Myocyte (in vitro differentiated cells): ENCODE measurements around the gene NF2. TPM values are rescaled to one million over a fixed set of nuclear protein-coding genes. Genes with fewer than 3 reads are reported as not detected.

Experiments used
- DNase-seq: peaks from one replicate; pipeline ENCODE4 v3.0.0-alpha.2; 2012; ENCODE audit warnings: low read depth
- total RNA-seq: library from RNA; depleted of rRNA; stranded (reverse); fragments of >200 nt; gene quantifications from 2 replicates; pipeline ENCODE4 v1.2.3, GENCODE V29; 2014

The NF2 gene
- total RNA-seq, 1 donor from 2014 or later: 71.1 TPM

- no peak for DNase-seq
Measured at GRCh38 chr22:29661336-29661735, 57.9 kb downstream of the NF2 start.

GRCh38 chr22:29663180-29663821 is 59.9 kb downstream of the NF2 start:
- DNase-seq: peak; percentile 28

- DNase-seq: no peak
Measured at GRCh38 chr22:29665486-29665885, 62.1 kb downstream of the NF2 start.

- DNase-seq: no peak
Measured at GRCh38 chr22:29668673-29669072, 65.2 kb downstream of the NF2 start.

GRCh38 chr22:29670626-29671025 is 67.2 kb downstream of the NF2 start:
- no peak for DNase-seq

GRCh38 chr22:29673361-29674066 is 70.1 kb downstream of the NF2 start:
- no peak for DNase-seq

- DNase-seq: no peak
Measured at GRCh38 chr22:29674121-29674520, 70.7 kb downstream of the NF2 start.

GRCh38 chr22:29679316-29679715 is 75.9 kb downstream of the NF2 start:
- DNase-seq: no peak

GRCh38 chr22:29683536-29683935 is 80.1 kb downstream of the NF2 start:
- no peak for DNase-seq

- no peak for DNase-seq
Measured at GRCh38 chr22:29684244-29684643, 80.8 kb downstream of the NF2 start.

GRCh38 chr22:29689206-29689879 is 85.9 kb downstream of the NF2 start:
- peak; percentile 85 for DNase-seq

GRCh38 chr22:29689880-29690213 is 86.4 kb downstream of the NF2 start:
- DNase-seq: peak; percentile 87

GRCh38 chr22:29690476-29690875 is 87.0 kb downstream of the NF2 start:
- DNase-seq: peak; percentile 95

GRCh38 chr22:29691636-29692326 is 88.3 kb downstream of the NF2 start:
- no peak for DNase-seq

- no peak for DNase-seq
Measured at GRCh38 chr22:29692327-29692640, 88.9 kb downstream of the NF2 start.

GRCh38 chr22:29693161-29693560 is 89.7 kb downstream of the NF2 start:
- no peak for DNase-seq

- peak; percentile 54 for DNase-seq
Measured at GRCh38 chr22:29693671-29694070, 90.2 kb downstream of the NF2 start.

- DNase-seq: peak; percentile 94
Measured at GRCh38 chr22:29695129-29695926, 91.9 kb downstream of the NF2 start.

GRCh38 chr22:29697853-29698598 is 94.6 kb downstream of the NF2 start:
- no peak for DNase-seq

- DNase-seq: no peak
Measured at GRCh38 chr22:29700206-29700899, 96.9 kb downstream of the NF2 start.
